HG03025 (cell line): Measurements from ENCODE around the gene PLCH2.

ENCODE experiments used
- ATAC-seq: cut with Tn5 transposase; IDR thresholded peaks from one replicate; pipeline ENCODE4 v1.9.1; 2021; ENCODE audit warnings: mild to moderate bottlenecking, moderate library complexity; ENCODE audit not compliant: unreplicated experiment, low FRiP score

The PLCH2 gene

GRCh38 chr1:2495026-2495425 lies 18.9 kb downstream of the PLCH2 start:
- ATAC-seq, result no peak

DNA sequence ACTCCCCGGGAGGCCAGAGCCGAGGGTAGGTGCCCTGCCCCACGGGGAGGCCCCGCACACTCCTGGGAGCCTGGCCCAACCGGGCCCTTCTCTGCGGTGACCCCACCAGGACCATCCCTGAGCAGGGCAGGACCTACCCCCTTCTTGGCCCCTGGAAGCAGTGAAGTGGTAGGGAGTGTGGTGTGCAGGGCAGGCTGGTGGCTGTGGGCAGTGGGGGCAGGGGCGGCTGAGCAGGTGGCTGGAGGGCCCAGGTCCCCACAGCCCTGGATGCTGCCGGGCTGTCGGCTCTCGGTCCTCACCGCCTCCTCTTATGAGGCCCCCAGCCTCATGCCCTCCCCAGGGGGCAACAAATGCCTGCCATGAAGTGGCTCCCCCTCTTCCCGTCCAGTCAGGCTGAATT lies 19.5 kb downstream of the PLCH2 start:
- ATAC-seq, result no peak

DNA sequence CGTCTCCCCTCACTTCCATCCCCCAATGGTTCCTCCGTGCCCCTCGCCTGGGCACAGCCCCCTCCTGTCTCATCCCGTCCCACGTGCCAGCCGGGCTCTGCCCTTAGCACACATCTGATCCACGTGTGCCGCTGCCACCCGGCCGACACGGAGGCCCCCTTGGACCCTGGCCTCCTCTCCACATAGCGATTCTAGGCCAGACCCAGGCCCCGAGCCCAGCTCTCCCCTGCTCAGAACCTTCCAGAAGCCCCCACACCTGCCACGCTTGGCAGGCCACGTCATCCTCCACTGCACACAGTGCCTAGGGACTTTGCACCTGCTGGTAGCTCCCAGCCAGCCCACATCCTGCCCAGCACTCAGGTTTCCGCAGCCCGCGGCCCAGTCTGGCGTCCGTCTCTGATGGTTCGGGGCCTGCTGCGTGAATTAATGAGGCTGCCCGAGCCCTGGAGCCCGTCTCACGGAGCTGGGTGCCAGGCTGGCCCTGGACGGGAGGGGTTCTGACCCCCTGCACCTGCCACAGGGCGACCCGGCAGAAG lies 20.1 kb downstream of the PLCH2 start:
- no peak for ATAC-seq

GRCh38 chr1:2496746-2497145 lies 20.7 kb downstream of the PLCH2 start:
- ATAC-seq, result no peak

GRCh38 chr1:2497891-2498290 lies 21.8 kb downstream of the PLCH2 start:
- no peak for ATAC-seq

DNA sequence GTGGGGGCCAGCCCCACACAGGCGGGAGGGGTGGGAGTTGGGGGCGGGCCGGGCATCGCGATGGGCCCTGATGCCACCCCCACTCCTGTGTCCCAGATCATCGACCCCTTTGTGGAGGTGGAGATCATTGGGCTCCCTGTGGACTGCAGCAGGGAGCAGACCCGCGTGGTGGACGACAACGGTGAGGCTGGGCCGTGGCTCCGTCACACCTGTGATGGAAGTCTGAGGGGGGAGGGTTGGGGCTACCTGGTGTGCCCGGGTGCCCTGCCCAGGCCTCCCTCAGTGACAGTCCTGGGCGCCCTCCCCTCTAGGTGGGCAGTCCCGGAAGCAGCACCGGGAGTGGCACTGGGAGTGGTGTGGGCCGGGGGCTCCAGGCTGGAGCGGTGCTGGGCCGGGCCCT lies 22.6 kb downstream of the PLCH2 start:
- ATAC-seq, result no peak

DNA sequence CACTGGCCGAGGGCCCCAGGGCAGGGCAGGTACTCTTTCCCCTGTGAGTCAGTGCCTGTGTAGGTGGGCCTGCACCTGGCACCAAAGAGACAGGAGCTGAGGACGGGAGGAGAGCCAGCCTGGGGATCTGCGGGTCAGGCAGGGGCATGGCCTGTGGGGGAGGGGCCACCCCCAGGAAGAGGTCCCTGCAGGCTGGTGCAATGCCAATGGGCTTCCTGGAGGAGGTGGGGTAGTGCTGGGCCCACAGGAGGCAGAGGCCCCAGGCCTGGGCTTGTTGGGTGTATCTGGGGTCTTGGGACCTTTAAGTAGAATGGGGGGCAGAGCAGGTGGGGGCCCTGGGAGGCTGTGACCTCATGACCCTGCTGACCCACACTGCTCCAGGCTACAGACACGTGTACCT lies 23.2 kb downstream of the PLCH2 start:
- ATAC-seq, result no peak

DNA sequence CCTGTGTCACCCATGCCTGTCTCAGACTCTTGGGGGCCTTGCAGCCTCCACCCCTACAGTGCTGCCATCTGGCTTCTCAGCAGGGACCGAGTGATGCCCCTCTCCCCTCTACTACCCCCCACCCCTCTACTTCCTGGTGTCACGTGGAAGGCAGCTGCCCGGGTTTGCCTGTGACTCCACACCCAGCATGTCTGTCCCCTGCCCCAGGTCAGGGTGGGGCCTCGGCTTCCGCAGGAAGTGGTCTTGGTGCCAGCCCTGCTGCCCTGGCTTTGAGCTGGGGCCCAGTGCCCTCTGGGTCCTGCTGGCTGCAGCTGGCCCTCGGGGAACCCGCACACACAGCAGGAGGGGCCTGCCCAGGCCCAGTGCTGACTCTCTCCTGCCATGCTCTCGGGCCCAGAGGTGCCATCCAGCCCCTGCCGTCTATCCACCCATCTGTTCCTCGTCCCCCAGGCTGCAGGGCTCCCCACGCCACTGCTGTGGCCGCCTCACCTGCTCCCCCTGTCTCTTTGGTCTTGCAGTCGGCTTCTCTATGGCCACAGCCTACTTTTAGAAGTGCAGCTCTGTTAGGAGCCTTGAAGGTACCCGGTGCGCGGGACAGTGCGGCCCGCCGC lies 24.0 kb downstream of the PLCH2 start:
- no peak for ATAC-seq

DNA sequence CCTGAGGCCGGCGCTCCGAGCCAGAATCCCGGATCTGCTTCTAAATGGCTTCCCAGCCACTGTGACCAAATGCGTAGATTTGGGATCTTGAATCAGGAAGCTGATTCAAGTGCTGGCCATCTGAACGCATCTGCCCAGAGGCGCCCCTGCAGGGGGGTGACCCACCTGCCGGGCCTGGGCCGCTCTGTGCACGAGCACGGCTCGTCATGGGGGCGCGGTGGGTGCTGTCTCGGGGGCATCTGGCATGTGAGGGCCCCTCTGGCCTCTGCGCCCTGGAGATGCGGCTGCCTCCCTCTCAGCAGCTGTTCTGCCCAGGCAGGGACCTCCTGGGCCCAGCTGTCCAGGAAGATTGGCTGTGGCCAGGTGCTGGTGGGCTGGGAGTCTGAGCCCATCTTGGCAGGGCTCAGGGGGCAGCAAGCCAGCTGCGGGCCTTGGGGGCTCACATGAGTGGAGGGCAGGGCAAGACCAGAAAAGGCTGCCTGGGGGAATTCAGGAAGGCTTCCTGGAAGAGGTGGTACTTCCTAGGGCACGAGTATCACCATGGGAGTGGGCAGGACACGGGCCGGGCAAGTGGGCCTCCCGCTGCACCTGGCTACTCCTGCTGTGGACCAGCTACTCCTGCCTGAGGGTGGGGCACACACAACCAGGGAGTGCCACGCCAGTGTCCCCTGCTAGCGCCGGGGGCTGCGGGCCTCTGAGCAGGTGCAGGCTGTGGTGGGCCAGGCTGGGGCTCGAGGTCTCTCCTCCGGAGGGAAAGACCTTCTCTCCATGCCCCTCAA lies 25.1 kb downstream of the PLCH2 start:
- ATAC-seq, result no peak

DNA sequence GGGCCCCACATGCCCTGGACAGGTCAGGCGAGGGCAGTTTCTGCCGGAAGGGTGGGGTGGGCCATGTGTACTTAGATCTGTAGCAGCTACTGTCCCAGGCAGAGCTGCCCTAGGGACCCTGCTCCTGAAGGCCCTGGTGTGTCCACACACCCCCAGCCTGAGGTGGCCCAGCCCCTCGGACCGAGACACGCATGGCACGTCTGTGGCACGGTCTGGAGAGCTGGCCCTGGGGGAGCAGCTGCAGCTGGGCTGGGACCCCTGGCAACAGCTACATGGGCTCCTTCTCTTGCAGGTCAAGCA lies 25.7 kb downstream of the PLCH2 start:
- ATAC-seq, result no peak

DNA sequence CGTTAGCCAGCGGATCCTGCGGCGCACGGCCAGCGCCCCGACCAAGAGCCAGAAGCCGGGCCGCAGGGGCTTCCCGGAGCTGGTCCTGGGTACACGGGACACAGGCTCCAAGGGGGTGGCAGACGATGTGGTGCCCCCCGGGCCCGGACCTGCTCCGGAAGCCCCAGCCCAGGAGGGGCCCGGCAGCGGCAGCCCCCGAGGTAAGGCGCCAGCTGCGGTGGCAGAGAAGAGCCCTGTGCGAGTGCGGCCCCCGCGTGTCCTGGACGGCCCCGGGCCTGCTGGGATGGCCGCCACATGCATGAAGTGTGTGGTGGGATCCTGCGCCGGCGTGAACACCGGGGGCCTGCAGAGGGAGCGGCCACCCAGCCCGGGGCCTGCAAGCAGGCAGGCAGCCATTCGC lies 26.1 kb downstream of the PLCH2 start:
- no peak for ATAC-seq

GRCh38 chr1:2502661-2503553 lies 26.8 kb downstream of the PLCH2 start:
- ATAC-seq, result no peak

DNA sequence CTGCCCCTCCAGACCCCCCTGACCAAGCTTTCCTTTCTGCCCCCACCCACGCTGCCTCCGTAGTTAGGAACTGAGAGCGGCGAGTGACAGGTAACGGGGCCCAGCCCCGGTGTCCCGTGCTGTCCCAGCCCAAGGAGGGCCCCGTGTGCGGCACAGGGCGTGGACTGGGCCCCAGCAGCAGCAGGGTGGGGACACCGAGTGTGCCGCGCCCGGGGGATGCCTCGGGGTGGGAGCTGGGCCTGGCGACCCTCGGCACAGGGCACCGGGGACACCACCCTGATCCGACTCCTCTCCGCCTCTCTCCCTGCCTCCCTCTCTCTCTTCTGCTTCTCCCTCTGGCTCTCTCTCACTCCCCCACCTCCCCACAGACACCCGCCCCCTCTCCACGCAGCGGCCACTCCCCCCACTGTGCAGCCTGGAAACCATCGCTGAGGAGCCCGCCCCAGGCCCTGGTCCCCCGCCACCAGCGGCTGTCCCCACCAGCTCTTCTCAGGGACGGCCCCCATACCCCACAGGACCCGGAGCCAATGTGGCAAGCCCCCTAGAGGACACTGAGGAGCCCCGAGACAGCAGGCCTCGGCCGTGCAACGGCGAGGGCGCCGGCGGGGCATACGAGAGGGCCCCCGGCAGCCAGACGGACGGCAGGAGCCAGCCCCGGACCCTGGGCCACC lies 27.6 kb downstream of the PLCH2 start:
- no peak for ATAC-seq

DNA sequence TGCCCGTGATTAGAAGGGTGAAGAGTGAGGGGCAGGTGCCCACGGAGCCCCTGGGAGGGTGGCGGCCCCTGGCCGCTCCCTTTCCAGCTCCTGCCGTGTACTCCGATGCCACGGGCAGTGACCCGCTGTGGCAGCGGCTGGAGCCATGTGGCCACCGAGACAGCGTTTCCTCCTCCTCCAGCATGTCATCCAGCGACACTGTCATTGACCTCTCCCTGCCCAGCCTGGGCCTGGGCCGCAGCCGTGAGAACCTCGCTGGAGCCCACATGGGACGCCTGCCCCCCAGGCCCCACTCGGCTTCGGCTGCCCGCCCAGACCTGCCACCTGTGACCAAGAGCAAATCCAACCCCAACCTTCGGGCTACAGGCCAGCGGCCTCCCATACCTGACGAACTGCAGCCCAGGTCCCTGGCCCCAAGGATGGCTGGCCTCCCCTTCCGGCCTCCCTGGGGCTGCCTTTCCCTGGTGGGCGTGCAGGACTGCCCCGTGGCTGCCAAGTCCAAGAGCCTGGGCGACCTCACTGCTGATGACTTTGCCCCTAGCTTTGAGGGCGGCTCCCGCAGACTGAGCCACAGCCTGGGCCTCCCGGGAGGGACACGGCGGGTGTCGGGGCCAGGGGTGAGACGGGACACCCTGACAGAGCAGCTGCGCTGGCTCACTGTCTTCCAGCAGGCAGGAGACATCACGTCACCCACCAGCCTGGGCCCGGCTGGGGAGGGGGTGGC lies 28.3 kb downstream of the PLCH2 start:
- ATAC-seq, result no peak

GRCh38 chr1:2504949-2505272 lies 28.8 kb downstream of the PLCH2 start:
- no peak for ATAC-seq

DNA sequence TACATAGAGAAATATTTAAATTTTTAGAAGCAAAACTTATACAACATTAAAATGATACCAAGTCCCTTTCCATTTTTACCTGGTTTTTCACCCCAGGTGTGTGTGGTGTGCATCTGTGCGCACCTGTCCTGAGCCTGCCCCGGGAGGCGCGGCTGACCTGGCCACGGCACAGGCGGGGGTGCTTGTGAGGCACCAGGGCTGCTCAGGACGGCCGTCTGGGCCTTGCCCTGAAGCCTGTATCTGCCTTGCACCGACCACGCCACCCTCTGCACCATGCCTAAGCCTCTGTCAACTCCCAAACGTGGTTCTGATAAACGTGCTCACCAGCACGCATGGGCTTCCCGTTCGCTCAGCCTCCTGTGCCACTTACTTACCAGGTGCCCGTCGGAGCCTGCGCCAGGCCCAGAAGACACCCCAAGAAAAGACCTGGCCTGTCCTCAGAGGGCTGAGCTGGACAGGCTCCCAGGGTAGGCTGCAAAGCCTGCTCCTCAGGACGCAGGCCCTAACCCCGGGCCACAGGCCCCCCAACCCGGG lies 29.4 kb downstream of the PLCH2 start:
- no peak for ATAC-seq

DNA sequence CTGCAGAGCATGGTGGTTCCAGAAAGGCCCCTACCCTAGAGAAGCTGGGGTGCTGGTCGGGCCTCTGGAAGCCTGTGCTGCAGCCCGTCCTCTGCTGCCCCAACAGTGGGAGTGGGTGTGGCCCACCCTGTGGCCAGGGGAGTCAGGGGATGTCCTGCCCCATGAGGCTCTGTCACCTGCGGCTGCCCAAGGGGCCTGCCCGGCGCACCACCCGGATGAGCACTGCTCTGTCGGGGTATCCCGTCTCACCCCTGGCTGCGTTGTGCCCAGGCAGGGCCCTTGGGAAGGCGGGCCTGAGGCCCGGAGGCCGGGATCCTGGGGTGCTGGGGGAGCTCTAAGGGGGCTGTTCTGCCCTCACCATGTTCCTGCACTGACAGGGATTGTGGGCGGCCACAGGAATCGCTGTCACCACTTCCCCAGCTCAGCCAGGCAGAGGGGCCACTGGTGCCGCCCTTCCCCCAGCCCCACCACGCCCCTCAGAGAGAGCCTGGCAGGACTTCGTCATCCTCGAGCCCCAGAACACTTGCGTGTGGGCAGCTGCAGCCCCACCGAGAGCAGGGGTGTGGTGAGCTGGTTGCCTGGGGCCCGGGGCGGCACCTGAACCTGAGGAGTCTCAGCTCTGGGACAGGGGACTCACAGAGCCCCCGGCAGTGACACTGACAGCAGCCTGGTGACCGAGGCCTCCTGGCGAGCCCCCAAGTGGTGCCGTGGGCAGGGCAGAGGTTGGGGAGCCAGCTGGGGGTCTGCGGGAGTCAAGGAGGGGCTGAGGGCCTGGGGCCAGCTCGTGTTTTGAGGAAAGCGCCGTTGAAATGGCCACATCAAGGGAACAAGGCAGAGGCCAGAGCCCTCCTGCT lies 30.1 kb downstream of the PLCH2 start:
- ATAC-seq, result no peak

GRCh38 chr1:2506901-2507565 lies 30.9 kb downstream of the PLCH2 start:
- no peak for ATAC-seq

- no peak for ATAC-seq
These were observed 31.7 kb downstream of the PLCH2 start for GRCh38 chr1:2507744-2508155.
